Suprapubic skin (tissue), 4 donors: ENCODE results near the gene ABI3BP. TPM values are rescaled to one million over a fixed set of nuclear protein-coding genes. Genes with fewer than 3 reads are reported as not detected.

ENCODE experiments used
- DNase-seq, 2 donors: peaks; one replicate each; pipeline ENCODE4 v3.0.0-alpha.2; 2019; ENCODE audit warnings: low spot score in 2 of 2
- H3K27ac ChIP-seq: fragments of 200-600 bp; sonication (generic); one replicate; pipeline ENCODE4 v1.5.1; 2019
- H3K27me3 ChIP-seq: fragments of 200-600 bp; sonication (generic); one replicate; pipeline ENCODE4 v1.5.1; 2019
- H3K36me3 ChIP-seq: fragments of 200-600 bp; sonication (generic); one replicate; pipeline ENCODE4 v1.5.1; 2019
- H3K4me1 ChIP-seq: fragments of 200-600 bp; sonication (generic); one replicate; pipeline ENCODE4 v1.5.1; 2019
- H3K4me3 ChIP-seq: fragments of 200-600 bp; sonication (generic); one replicate; pipeline ENCODE4 v1.5.1; 2019; ENCODE audit warnings: mild to moderate bottlenecking
- H3K9me3 ChIP-seq: fragments of 200-600 bp; sonication (generic); one replicate; pipeline ENCODE4 v1.5.1; 2019
- EP300 ChIP-seq: sonication (generic); formaldehyde crosslinking; IDR thresholded peaks from one replicate; pipeline ENCODE4 v1.6.1; 2017; ENCODE audit warnings: antibody characterized with exemption
- POLR2A ChIP-seq, 2 donors: fragments of 450-650 bp; IDR thresholded peaks; one replicate each; pipeline ENCODE4 v1.6.1; 2017; ENCODE audit warnings: antibody characterized with exemption in 2 of 2, mild to moderate bottlenecking in 2 of 2, moderate library complexity in 2 of 2
- POLR2AphosphoS5 ChIP-seq, 3 donors: sonication (generic); formaldehyde crosslinking; IDR thresholded peaks; one replicate each; pipeline ENCODE4 v1.6.1; 2017; ENCODE audit warnings: antibody characterized with exemption in 3 of 3
- WGBS: methylation state at CpG from one replicate; pipeline ENCODE4 v1.1.5; 2018; 5-methylcytosine and 5-hydroxymethylcytosine counted together
- total RNA-seq, 4 donors: library from RNA; depleted of rRNA; stranded (reverse); fragments of >200 nt; gene quantifications; one replicate each; pipeline ENCODE4 v1.1.0, GENCODE V29; 2016
- TF ChIP-seq, protein P1 (sequence below), 2 donors: fragments of 200-600 bp in 1 of 2; fragments of 450-650 bp in 1 of 2; sonication (generic) in 1 of 2; IDR thresholded peaks; one replicate each; pipeline ENCODE4 v1.5.1; 2016 to 2019; ENCODE audit warnings: antibody characterized with exemption in 2 of 2, mild to moderate bottlenecking in 1 of 2, moderate library complexity in 1 of 2

Gene ABI3BP
- total RNA-seq, 4 donors from 2014 or later: 20.6 to 54.4 (median 38.4) TPM

DNA sequence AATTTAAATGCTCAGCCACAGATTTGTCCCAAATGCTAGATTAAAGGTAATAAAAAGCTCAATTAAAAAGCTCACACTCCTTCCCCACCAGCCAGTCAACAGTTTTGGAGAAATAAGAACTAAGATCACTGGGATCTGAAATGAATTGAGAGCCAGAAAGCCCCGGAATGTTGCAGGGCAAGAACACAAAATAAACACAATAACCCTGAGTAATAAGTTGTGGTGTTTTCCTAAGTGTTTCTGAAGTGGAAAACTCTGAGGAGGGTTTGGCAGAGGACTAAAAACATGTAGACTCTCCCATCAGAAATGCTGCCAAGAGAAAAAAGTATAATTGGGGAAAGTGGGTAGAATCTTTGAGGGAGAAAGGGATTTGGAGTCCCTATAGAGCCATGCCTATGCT, 127.8 kb downstream of the ABI3BP start:
- no peak overlapping the region for H3K4me3 ChIP-seq
- no peaks in the 10 kb centered on the region for H3K36me3 ChIP-seq
- H3K4me1 ChIP-seq: peaks cover 5% of the 10 kb centered on the region
- no peaks in the 10 kb centered on the region for H3K9me3 ChIP-seq
- no peak overlapping the region for H3K27ac ChIP-seq
- H3K27me3 ChIP-seq: no peaks in the 10 kb centered on the region
- TF ChIP-seq, protein P1, sequence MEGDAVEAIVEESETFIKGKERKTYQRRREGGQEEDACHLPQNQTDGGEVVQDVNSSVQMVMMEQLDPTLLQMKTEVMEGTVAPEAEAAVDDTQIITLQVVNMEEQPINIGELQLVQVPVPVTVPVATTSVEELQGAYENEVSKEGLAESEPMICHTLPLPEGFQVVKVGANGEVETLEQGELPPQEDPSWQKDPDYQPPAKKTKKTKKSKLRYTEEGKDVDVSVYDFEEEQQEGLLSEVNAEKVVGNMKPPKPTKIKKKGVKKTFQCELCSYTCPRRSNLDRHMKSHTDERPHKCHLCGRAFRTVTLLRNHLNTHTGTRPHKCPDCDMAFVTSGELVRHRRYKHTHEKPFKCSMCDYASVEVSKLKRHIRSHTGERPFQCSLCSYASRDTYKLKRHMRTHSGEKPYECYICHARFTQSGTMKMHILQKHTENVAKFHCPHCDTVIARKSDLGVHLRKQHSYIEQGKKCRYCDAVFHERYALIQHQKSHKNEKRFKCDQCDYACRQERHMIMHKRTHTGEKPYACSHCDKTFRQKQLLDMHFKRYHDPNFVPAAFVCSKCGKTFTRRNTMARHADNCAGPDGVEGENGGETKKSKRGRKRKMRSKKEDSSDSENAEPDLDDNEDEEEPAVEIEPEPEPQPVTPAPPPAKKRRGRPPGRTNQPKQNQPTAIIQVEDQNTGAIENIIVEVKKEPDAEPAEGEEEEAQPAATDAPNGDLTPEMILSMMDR (IDR thresholded peaks at IDR 0.05): no peak
- TF ChIP-seq EP300: no peak
- TF ChIP-seq POLR2A (IDR thresholded peaks at IDR 0.05): no peak
- no peak for TF ChIP-seq POLR2AphosphoS5 (IDR thresholded peaks at IDR 0.05)
- DNase-seq: no peak
- 33% methylated on average over 1 of the region's 1 CpG for WGBS

DNA sequence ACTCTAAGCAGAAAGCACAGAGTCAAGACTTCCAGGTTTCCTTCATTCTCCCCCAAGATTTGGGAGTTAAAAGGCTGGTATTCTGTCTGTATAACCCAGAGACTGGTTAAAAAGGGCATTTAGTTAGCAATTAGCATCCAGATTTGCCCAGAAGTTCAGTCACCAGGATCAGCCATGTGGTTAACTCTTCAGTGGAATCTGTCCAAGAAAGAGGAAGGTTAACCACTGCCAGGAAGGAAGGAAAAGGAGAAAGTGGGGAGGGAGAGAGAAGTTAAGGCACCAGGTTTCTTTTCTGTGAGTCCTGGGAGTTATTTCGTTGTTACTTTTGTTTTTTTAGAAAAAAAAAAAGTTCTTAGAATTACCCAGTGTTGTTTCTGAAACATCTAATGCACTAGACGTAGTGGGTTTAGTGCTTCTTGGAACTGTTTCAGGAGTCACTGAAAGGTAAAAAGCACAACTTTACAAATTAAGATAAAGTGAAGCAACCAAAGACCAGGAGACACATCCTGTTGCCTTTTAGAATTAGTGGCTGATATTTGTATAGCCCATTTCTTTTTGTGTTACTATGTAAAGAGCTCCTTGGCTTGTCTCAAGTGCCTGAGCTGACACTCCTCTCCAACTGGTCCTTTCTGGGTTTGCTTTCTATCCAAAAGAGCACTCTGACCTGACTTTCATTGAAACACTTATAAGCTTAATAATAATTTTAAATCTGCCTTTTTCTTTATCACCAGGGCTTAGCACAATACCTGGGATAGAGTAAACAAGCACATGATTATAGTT, 128.6 kb downstream of the ABI3BP start:
- no peak for TF ChIP-seq POLR2AphosphoS5 (IDR thresholded peaks at IDR 0.05)
- TF ChIP-seq, protein P1 (IDR thresholded peaks at IDR 0.05): no peak
- TF ChIP-seq EP300: no peak
- TF ChIP-seq POLR2A (IDR thresholded peaks at IDR 0.05): no peak
- 68% methylated on average over 2 of the region's 2 CpGs for WGBS
- no peak overlapping the region for H3K4me3 ChIP-seq
- no peak overlapping the region for H3K27ac ChIP-seq
- no peak for DNase-seq
- peaks cover 3% of the 10 kb centered on the region for H3K4me1 ChIP-seq
- H3K9me3 ChIP-seq: no peaks in the 10 kb centered on the region
- H3K27me3 ChIP-seq: no peaks in the 10 kb centered on the region
- no peaks in the 10 kb centered on the region for H3K36me3 ChIP-seq

DNA sequence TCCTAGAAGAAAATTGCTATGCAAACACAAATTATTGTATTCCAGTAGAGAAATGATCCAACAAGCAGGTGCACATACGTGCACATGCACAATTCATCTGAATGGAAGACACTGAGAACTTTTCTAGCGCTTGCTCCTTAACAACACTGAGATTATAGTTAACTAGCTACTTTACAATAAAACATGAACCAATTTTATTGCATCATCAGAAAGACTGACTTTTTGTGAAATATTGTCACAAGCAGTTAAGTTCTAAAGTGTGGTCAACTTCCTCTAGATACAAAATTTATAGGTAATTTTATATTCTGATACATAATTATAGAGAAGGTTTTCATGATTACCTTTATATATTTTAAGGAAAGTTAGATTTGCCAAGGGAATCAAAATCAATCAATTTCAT, 135.4 kb downstream of the ABI3BP start:
- TF ChIP-seq EP300: no peak
- TF ChIP-seq, protein P1 (IDR thresholded peaks at IDR 0.05): no peak
- no peak for TF ChIP-seq POLR2AphosphoS5 (IDR thresholded peaks at IDR 0.05)
- no peak for TF ChIP-seq POLR2A (IDR thresholded peaks at IDR 0.05)
- no peaks in the 10 kb centered on the region for H3K9me3 ChIP-seq
- DNase-seq: no peak
- no peaks in the 10 kb centered on the region for H3K27me3 ChIP-seq
- H3K36me3 ChIP-seq: no peaks in the 10 kb centered on the region
- 96% methylated on average over 2 of the region's 2 CpGs for WGBS
- no peak overlapping the region for H3K4me3 ChIP-seq
- H3K27ac ChIP-seq: no peak overlapping the region
- no peaks in the 10 kb centered on the region for H3K4me1 ChIP-seq

DNA sequence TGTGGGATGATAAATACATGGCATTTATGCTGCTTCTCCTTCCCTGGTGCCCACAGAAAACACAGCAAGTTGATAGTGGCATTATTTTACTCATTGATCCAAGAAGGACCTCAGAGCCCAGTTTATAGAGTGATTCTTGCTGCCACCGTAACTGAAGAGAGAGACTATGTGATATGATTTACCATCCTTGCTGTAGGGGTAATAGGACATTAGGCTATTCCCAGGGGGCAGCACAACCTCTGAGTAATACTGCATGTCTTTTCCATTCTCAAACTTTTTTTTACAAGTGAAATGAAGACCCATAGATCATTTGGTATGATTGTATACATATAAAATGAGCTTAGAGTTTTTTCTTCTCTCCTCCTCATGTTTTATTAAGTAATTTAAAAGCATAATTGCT, 136.4 kb downstream of the ABI3BP start:
- no peaks in the 10 kb centered on the region for H3K27me3 ChIP-seq
- DNase-seq: no peak
- no peaks in the 10 kb centered on the region for H3K9me3 ChIP-seq
- H3K4me3 ChIP-seq: no peak overlapping the region
- H3K4me1 ChIP-seq: no peaks in the 10 kb centered on the region
- H3K36me3 ChIP-seq: no peaks in the 10 kb centered on the region
- no peak overlapping the region for H3K27ac ChIP-seq
- WGBS: 100% methylated on average over 1 of the region's 1 CpG
- TF ChIP-seq, protein P1 (IDR thresholded peaks at IDR 0.05): no peak
- TF ChIP-seq EP300 (no peak), POLR2AphosphoS5 (IDR thresholded peaks at IDR 0.05) (no peak), POLR2A (IDR thresholded peaks at IDR 0.05) (no peak)

DNA sequence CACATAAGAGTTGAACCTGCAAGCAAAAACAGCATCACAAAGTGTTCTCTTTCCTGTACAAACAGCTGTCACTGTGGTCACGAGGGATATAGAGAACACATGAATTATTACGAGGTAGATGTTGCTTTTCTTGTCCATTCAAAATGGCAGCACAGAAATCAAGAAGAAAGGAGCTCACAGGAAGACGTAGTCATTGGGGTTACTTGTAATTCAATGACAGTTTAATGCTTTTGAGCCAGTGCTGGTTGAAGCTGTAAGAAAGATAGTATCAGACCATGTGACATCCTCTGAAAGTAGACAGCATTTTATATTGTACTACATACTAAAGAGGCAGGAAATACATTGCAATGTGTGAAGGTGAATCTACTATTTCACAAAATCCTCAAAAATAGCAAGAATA, 140.4 kb downstream of the ABI3BP start:
- H3K27me3 ChIP-seq: no peaks in the 10 kb centered on the region

More for the DNA sequence above, 140.4 kb downstream of the ABI3BP start:
- WGBS: 73% methylated on average over 3 of the region's 3 CpGs
- Histone ChIP-seq H3K4me3 (no peak overlapping the region), H3K4me1 (no peaks in the 10 kb centered on the region), H3K27ac (no peak overlapping the region), H3K9me3 (no peaks in the 10 kb centered on the region), H3K36me3 (no peaks in the 10 kb centered on the region)
- no peak for DNase-seq
- TF ChIP-seq, protein P1 (IDR thresholded peaks at IDR 0.05): no peak
- TF ChIP-seq POLR2AphosphoS5 (IDR thresholded peaks at IDR 0.05): no peak
- TF ChIP-seq EP300: no peak
- TF ChIP-seq POLR2A (IDR thresholded peaks at IDR 0.05): no peak
